Measurements from ENCODE around the gene STAG3.
"Not testable (repeated sequence)": the region's sequence is repeated elsewhere in the genome, so short reads cannot be mapped to it uniquely, and the experiment has no call there.

Gene STAG3

GRCh38 chr7:100174582-100174981 is 3.1 kb upstream of the STAG3 start:
- DNase-seq (ENCODE audit: low read depth in 3 of 3), result no peak

- DNase-seq (ENCODE audit: low read depth in 3 of 3), result no peak
These were observed 2.3 kb upstream of the STAG3 start for GRCh38 chr7:100175296-100175935.

GRCh38 chr7:100176096-100177044 is 1.3 kb upstream of the STAG3 start:
- no peak for DNase-seq (ENCODE audit: low read depth in 3 of 3)

GRCh38 chr7:100180084-100180483 is 2.4 kb downstream of the STAG3 start:
- not testable (repeated sequence) for DNase-seq (ENCODE audit: low read depth in 3 of 3)

- DNase-seq (ENCODE audit: low read depth in 3 of 3), result not testable (repeated sequence)
These were observed 4.9 kb downstream of the STAG3 start for GRCh38 chr7:100182616-100183015.

GRCh38 chr7:100183090-100183489 is 5.4 kb downstream of the STAG3 start:
- not testable (repeated sequence) for DNase-seq (ENCODE audit: low read depth in 3 of 3)

- no peak for DNase-seq (ENCODE audit: low read depth in 3 of 3)
These were observed 8.0 kb downstream of the STAG3 start for GRCh38 chr7:100185726-100186125.

GRCh38 chr7:100189061-100189460 is 11.3 kb downstream of the STAG3 start:
- no peak for DNase-seq (ENCODE audit: low read depth in 3 of 3)

GRCh38 chr7:100190048-100190711 is 12.5 kb downstream of the STAG3 start:
- no peak for DNase-seq (ENCODE audit: low read depth in 3 of 3)

GRCh38 chr7:100191775-100192174 is 14.1 kb downstream of the STAG3 start:
- DNase-seq (ENCODE audit: low read depth in 3 of 3), result no peak

- not testable (repeated sequence) for DNase-seq (ENCODE audit: low read depth in 3 of 3)
These were observed 14.7 kb downstream of the STAG3 start for GRCh38 chr7:100192281-100192862.

- DNase-seq (ENCODE audit: low read depth in 3 of 3), result no peak
These were observed 15.3 kb downstream of the STAG3 start for GRCh38 chr7:100192969-100193368.

GRCh38 chr7:100195222-100195621 is 17.5 kb downstream of the STAG3 start:
- DNase-seq (ENCODE audit: low read depth in 3 of 3), result no peak

- DNase-seq (ENCODE audit: low read depth in 3 of 3), result not testable (repeated sequence)
These were observed 18.2 kb downstream of the STAG3 start for GRCh38 chr7:100195901-100196322.

GRCh38 chr7:100198266-100198665 is 20.5 kb downstream of the STAG3 start:
- no peak for DNase-seq (ENCODE audit: low read depth in 3 of 3)

- DNase-seq (ENCODE audit: low read depth in 3 of 3), result no peak
These were observed 23.0 kb downstream of the STAG3 start for GRCh38 chr7:100200693-100201092.

GRCh38 chr7:100204454-100204853 is 26.7 kb downstream of the STAG3 start:
- no peak for DNase-seq (ENCODE audit: low read depth in 3 of 3)

GRCh38 chr7:100208911-100209408 is 31.2 kb downstream of the STAG3 start:
- DNase-seq (ENCODE audit: low read depth in 3 of 3), result peak in 1 of 3 donors; percentile 45

- no peak for DNase-seq (ENCODE audit: low read depth in 3 of 3)
These were observed 31.8 kb downstream of the STAG3 start for GRCh38 chr7:100209493-100209892.

- no peak for DNase-seq (ENCODE audit: low read depth in 3 of 3)
These were observed 33.1 kb downstream of the STAG3 start for GRCh38 chr7:100210805-100211204.

GRCh38 chr7:100211342-100211780 is 33.6 kb downstream of the STAG3 start:
- DNase-seq (ENCODE audit: low read depth in 3 of 3), result no peak

All from stimulated activated CD4-positive, alpha-beta T cell treated with anti-CD3 and anti-CD28 coated beads, TNF-alpha, amount 100 ng/mL, for 48 hours (primary cell).